K562 (cell line): Measurements from ENCODE around the gene PDZRN3.

Experiments used
- BHLHE40 ChIP-seq: IDR thresholded peaks from 2 replicates; pipeline ENCODE4 v1.6.1; 2011; ENCODE audit warnings: low read length, improper control_type of control experiment
- EZH2 ChIP-seq: IDR thresholded peaks from 2 replicates; pipeline ENCODE4 v1.6.1; 2012; ENCODE audit warnings: low read depth, mild to moderate bottlenecking, inconsistent platforms, low read length, borderline replicate concordance
- GABPB1 ChIP-seq: sonication (generic); formaldehyde crosslinking; IDR thresholded peaks from 2 replicates; pipeline ENCODE4 v1.8.0; 2022; ENCODE audit warnings: mild to moderate bottlenecking, missing genetic modification reagents
- JUND ChIP-seq, 2 experiments: IDR thresholded peaks; 2 replicates in 1 of 2; 3 replicates in 1 of 2; pipeline ENCODE4 v1.6.1; 2011; ENCODE audit warnings: borderline replicate concordance in 2 of 2, low read depth in 2 of 2, low read length in 2 of 2, improper control_type of control experiment in 1 of 2, missing biosample characterization in 1 of 2, missing genetic modification characterization in 1 of 2, missing genetic modification reagents in 1 of 2
- POLR2A ChIP-seq: fragments of 450-650 bp; conservative IDR thresholded peaks from 2 replicates; pipeline ENCODE4 v1.6.1; 2016
- ZBTB7A ChIP-seq: IDR thresholded peaks from 2 replicates; pipeline ENCODE4 v1.6.1; 2011; ENCODE audit warnings: low read depth, mild to moderate bottlenecking, low read length, moderate library complexity, borderline replicate concordance; ENCODE audit not compliant: control insufficient read depth
- ZNF316 ChIP-seq: fragments of 450-650 bp; IDR thresholded peaks from 2 replicates; pipeline ENCODE4 v1.6.1; 2016
- ZNF592 ChIP-seq: fragments of 450-650 bp; IDR thresholded peaks from 2 replicates; pipeline ENCODE4 v1.6.1; 2017; ENCODE audit warnings: antibody characterized with exemption, mild to moderate bottlenecking
- TF ChIP-seq, protein P1 (sequence below), 3 experiments: IDR thresholded peaks in 2 of 3; conservative IDR thresholded peaks in 1 of 3; 2 replicates each; pipeline ENCODE4 v1.5.1; 2011 to 2012; ENCODE audit warnings: low read length in 3 of 3, mild to moderate bottlenecking in 3 of 3, control low read depth in 2 of 3, improper control_type of control experiment in 1 of 3, inconsistent platforms in 1 of 3, low read depth in 1 of 3, mixed read lengths in 1 of 3, moderate library complexity in 1 of 3; ENCODE audit not compliant: insufficient read depth in 2 of 3
- TF ChIP-seq, protein P2 (sequence below): sonication (generic); formaldehyde crosslinking; IDR thresholded peaks from 2 replicates; pipeline ENCODE4 v1.8.1; 2023; ENCODE audit warnings: mild to moderate bottlenecking, missing genetic modification reagents
- TF ChIP-seq, protein P3 (sequence below), 3 experiments: fragments of 200-800 bp in 1 of 3; fragments of 250-450 bp in 1 of 3; fragments of 450-650 bp in 1 of 3; sonication (Bioruptor Pico) in 1 of 3; sonication (Bioruptor generic) in 1 of 3; formaldehyde crosslinking in 1 of 3; IDR thresholded peaks; 2 replicates each; pipeline versions ENCODE4 v1.6.1 to v1.8.0; 2016 to 2022; ENCODE audit warnings: mild to moderate bottlenecking in 2 of 3, missing genetic modification characterization in 2 of 3, missing compliant biosample characterization in 1 of 3, moderate library complexity in 1 of 3
- TF ChIP-seq, protein P4 (sequence below): sonication (generic); formaldehyde crosslinking; IDR thresholded peaks from 2 replicates; pipeline ENCODE4 v1.8.0; 2022; ENCODE audit warnings: mild to moderate bottlenecking, missing genetic modification reagents

GRCh38 chr3:73504852-73505251, 119.9 kb downstream of the PDZRN3 start:
- TF ChIP-seq, protein P1, sequence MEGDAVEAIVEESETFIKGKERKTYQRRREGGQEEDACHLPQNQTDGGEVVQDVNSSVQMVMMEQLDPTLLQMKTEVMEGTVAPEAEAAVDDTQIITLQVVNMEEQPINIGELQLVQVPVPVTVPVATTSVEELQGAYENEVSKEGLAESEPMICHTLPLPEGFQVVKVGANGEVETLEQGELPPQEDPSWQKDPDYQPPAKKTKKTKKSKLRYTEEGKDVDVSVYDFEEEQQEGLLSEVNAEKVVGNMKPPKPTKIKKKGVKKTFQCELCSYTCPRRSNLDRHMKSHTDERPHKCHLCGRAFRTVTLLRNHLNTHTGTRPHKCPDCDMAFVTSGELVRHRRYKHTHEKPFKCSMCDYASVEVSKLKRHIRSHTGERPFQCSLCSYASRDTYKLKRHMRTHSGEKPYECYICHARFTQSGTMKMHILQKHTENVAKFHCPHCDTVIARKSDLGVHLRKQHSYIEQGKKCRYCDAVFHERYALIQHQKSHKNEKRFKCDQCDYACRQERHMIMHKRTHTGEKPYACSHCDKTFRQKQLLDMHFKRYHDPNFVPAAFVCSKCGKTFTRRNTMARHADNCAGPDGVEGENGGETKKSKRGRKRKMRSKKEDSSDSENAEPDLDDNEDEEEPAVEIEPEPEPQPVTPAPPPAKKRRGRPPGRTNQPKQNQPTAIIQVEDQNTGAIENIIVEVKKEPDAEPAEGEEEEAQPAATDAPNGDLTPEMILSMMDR (IDR thresholded peaks at IDR 0.05 in 2 of 3, conservative IDR thresholded peaks at IDR 0.05 in 1 of 3; ENCODE audit: insufficient read depth in 2 of 3, low read depth in 1 of 3, low read length in 3 of 3): no peak
- TF ChIP-seq GABPB1 (CRISPR knock-in tag) (no peak), ZBTB7A (no peak), BHLHE40 (no peak), EZH2 (no peak), POLR2A (no peak), ZNF592 (no peak), JUND (IDR thresholded peaks at IDR 0.05; ENCODE audit: borderline replicate concordance, low read depth, low read length) (no peak), JUND (tag; IDR thresholded peaks at IDR 0.05; ENCODE audit: borderline replicate concordance, low read depth, low read length) (no peak), ZNF316 (no peak)
- TF ChIP-seq, protein P2, sequence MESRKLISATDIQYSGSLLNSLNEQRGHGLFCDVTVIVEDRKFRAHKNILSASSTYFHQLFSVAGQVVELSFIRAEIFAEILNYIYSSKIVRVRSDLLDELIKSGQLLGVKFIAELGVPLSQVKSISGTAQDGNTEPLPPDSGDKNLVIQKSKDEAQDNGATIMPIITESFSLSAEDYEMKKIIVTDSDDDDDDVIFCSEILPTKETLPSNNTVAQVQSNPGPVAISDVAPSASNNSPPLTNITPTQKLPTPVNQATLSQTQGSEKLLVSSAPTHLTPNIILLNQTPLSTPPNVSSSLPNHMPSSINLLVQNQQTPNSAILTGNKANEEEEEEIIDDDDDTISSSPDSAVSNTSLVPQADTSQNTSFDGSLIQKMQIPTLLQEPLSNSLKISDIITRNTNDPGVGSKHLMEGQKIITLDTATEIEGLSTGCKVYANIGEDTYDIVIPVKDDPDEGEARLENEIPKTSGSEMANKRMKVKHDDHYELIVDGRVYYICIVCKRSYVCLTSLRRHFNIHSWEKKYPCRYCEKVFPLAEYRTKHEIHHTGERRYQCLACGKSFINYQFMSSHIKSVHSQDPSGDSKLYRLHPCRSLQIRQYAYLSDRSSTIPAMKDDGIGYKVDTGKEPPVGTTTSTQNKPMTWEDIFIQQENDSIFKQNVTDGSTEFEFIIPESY (CRISPR knock-in tag): no peak
- TF ChIP-seq, protein P3, sequence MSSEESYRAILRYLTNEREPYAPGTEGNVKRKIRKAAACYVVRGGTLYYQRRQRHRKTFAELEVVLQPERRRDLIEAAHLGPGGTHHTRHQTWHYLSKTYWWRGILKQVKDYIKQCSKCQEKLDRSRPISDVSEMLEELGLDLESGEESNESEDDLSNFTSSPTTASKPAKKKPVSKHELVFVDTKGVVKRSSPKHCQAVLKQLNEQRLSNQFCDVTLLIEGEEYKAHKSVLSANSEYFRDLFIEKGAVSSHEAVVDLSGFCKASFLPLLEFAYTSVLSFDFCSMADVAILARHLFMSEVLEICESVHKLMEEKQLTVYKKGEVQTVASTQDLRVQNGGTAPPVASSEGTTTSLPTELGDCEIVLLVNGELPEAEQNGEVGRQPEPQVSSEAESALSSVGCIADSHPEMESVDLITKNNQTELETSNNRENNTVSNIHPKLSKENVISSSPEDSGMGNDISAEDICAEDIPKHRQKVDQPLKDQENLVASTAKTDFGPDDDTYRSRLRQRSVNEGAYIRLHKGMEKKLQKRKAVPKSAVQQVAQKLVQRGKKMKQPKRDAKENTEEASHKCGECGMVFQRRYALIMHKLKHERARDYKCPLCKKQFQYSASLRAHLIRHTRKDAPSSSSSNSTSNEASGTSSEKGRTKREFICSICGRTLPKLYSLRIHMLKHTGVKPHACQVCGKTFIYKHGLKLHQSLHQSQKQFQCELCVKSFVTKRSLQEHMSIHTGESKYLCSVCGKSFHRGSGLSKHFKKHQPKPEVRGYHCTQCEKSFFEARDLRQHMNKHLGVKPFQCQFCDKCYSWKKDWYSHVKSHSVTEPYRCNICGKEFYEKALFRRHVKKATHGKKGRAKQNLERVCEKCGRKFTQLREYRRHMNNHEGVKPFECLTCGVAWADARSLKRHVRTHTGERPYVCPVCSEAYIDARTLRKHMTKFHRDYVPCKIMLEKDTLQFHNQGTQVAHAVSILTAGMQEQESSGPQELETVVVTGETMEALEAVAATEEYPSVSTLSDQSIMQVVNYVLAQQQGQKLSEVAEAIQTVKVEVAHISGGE (CRISPR knock-in tag; IDR thresholded peaks at IDR 0.05): no peak
- TF ChIP-seq, protein P4, sequence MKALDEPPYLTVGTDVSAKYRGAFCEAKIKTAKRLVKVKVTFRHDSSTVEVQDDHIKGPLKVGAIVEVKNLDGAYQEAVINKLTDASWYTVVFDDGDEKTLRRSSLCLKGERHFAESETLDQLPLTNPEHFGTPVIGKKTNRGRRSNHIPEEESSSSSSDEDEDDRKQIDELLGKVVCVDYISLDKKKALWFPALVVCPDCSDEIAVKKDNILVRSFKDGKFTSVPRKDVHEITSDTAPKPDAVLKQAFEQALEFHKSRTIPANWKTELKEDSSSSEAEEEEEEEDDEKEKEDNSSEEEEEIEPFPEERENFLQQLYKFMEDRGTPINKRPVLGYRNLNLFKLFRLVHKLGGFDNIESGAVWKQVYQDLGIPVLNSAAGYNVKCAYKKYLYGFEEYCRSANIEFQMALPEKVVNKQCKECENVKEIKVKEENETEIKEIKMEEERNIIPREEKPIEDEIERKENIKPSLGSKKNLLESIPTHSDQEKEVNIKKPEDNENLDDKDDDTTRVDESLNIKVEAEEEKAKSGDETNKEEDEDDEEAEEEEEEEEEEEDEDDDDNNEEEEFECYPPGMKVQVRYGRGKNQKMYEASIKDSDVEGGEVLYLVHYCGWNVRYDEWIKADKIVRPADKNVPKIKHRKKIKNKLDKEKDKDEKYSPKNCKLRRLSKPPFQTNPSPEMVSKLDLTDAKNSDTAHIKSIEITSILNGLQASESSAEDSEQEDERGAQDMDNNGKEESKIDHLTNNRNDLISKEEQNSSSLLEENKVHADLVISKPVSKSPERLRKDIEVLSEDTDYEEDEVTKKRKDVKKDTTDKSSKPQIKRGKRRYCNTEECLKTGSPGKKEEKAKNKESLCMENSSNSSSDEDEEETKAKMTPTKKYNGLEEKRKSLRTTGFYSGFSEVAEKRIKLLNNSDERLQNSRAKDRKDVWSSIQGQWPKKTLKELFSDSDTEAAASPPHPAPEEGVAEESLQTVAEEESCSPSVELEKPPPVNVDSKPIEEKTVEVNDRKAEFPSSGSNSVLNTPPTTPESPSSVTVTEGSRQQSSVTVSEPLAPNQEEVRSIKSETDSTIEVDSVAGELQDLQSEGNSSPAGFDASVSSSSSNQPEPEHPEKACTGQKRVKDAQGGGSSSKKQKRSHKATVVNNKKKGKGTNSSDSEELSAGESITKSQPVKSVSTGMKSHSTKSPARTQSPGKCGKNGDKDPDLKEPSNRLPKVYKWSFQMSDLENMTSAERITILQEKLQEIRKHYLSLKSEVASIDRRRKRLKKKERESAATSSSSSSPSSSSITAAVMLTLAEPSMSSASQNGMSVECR (CRISPR knock-in tag): no peak
